SK-N-MC (cell line): ENCODE measurements around the gene SLC12A3.

ENCODE experiments used
- EZH2 ChIP-seq: fragments of 200-600 bp; sonication (generic); IDR thresholded peaks from one replicate; pipeline ENCODE4 v1.6.1; 2017; ENCODE audit warnings: antibody characterized with exemption
- FOXP2 ChIP-seq: optimal IDR thresholded peaks from 2 replicates; pipeline ENCODE3; 2011; ENCODE audit warnings: mild to moderate bottlenecking, moderate library complexity; ENCODE audit not compliant: insufficient read depth; ENCODE audit errors: extremely low read length, control extremely low read depth
- POLR2AphosphoS5 ChIP-seq: IDR thresholded peaks from 2 replicates; pipeline ENCODE4 v1.6.1; 2012; ENCODE audit warnings: mild to moderate bottlenecking, low read depth, low read length, borderline replicate concordance

- TF ChIP-seq POLR2AphosphoS5, result no peak
- TF ChIP-seq EZH2, result no peak
- no peak for TF ChIP-seq FOXP2
These were observed 82.0 kb downstream of the SLC12A3 start for GRCh38 chr16:56946767-56947603.
